GM03348 (cell line): ENCODE measurements around the gene CDCA5.
"Not testable (repeated sequence)": the region's sequence is repeated elsewhere in the genome, so short reads cannot be mapped to it uniquely, and the experiment has no call there.

Source experiments
- DNase-seq: peaks from one replicate; pipeline ENCODE4 v3.0.0; 2012; ENCODE audit warnings: low spot score

CDCA5 gene

DNA sequence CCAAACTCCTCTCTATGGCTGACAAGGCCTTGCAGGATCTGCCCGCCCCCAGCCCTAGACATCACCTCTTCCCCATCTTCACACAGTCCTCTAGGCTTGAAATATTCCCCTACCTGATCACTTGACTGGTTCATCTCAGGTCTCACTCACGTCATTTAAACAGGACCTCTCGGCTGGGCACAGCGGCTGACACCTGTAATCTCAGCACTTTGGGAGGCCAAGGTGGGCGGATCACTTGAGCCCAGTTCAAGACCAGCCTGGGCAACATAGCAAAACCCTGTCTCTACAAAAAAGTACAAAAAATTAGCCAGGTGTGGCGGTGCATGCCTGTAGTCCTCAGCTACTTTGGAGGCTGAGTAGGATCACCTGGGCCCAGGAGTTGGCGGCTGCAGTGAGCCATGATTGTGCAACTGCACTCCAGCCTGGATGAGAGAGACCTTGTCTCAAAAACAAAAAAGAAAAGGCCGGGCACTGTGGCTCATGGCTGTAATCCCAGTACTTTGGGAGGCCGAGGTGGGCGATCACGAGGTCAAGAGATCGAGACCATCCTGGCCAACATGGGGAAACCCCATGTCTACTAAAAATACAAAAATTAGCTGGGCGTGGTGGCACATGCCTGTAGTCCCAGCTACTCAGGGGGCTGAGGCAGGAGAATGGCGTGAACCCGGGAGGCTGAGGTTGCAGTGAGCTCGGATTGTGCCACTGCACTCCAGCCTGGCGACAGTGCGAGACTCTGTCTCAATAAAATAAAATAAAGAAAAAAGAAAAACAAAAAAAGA is 35.2 kb upstream of the CDCA5 start:
- not testable (repeated sequence) for DNase-seq

DNA sequence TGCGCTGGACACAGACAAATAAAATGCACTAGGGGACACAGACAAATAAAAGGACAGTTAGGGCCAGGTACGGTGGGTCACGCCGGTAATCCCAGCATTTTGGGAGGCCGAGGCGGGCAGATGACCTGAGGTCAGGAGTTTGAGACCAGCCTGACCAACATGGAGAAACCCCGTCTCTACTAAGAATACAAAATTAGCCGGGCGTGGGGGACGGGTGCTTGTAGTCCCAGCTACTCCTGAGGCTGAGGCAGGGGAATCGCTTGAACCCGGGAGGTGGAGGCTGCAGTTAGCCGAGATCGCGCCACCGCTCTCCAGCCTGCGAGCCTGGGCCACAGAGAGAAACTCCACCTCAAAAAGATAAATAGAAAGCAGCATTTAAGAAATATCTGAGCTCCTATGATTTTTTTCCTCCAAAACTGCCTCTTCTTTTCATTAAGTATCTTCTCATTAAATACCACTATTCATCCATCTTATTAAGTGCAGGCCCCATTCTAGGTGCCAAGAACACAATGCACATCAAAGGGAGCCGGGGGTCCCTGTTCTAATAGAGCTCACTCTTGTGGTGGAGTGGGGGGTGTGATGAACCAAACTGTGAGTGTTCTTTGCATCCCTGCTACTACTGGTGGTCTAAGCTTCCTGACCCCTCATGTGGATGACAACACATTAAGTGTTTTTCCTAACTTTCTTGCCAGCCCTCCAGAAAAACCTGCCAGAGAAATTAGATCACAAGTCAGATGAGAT is 34.4 kb upstream of the CDCA5 start:
- no peak for DNase-seq

DNA sequence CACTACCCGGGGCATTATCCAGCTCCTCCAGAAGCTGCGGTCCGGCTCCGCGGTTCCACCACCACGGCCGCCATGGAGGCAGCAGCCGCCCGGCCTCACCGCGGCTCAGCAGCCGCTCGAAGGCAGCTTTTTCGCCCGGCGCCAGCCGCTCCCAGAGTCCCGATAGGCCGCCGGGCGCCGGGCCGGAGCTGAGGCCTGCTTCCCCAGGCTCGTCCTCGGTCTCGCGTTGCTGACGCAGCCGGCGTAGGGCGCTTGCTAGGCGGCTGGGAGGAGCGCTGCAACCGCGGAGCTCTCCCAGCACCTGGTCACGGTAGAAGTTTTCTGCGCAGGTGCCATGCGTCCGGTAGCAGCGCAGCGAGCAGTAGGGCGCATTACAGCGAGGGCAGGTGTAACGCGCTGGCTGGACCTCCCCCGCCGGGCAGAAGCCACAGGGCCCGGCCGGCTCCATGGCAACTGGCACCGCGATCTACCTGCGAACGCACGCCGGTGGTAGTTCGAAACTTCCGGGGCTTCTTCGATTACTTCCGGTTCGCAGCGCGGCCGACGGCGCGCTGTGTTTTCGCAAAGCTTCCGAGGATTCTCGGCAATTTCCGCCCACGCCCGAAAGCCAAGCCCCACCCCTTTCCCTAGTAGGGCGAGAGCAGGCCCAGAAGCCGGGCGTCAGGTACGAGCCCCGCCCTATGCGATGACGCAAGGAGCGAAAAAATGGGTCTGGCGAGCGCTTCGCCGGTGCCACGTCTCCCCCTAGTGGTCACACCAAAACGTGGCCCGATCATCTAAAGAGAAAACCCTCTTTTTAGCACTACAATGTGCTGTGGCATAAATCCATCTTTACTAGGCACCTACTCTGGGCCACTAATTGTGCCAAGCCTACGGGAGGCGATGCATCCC is 33.6 kb upstream of the CDCA5 start, which contains the start of gene ZNHIT2:
TSS of gene ZNHIT2 (minus strand) at position 496 of the 891 bp plus-strand sequence. CDS start at position 448, 48 bp downstream.
- peak; percentile 97 for DNase-seq

DNA sequence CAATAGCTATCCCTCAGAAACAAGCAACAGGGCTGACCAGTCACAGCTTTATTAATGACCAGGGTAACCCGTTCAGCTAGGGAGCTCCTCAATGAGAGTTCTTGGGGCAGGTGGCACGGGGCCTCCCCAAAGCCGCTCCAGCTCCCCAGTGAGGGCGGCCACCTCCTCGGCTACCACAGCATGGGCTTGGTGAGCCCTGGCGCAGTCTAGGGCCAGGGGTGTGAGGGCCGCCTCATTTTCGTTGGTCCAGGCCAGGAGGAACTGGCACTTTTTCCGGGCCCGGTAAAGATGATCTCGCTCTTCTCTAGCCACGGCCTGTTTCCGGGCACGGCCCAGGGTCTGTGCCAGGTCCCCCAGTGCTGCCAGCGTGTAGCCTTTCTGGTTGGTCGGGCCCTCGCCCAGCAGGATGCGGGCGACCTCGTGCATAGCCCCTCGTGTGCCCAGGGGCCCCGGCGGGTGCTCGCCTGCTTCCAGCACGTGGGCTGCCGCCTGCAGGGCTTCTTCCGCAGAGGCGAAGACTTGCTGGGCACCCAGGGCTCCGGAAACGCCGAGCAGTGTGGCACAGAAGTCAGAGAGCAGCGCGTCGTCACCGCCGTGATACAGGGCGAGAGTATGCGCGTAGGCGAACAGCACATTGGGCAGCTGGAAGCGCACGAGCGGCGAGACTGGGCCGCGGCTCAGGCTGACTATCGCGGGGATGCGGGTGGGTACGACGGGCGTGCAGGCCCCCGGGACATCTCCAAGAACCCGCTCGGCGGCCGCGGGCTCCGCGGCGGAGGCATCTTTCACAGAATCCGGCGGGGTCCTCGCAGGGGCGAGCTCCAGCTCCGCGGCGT is 32.7 kb upstream of the CDCA5 start:
- peak; percentile 62 for DNase-seq

DNA sequence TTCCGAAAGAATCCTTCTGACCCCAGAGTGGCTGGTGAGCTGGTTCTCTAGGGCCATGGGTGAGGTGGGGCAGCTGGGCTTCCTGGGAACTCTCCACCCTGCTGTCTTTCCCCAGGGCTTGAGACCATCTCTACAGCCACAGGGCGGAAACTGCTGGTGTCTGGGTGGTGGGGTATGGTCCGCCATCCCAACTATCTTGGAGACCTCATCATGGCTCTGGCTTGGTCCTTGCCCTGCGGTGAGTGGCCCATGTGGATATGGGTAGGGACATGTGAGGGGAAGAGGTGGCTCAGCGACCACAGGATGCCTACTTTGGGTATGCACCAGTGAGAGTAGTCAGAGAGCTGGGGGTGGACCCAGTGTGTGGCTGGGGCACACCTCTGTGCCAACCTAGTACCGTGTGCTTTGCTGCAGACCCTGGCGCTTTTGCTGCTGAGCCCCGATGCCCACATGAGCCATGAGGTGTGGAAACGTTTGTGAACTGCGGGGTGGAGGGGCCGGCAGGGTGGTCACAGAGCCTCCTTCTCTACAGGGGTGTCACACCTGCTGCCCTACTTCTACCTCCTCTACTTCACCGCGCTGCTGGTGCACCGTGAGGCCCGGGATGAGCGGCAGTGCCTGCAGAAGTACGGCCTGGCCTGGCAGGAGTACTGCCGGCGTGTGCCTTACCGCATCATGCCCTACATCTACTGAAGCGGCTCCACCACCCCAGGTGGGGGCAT is 31.7 kb upstream of the CDCA5 start:
- DNase-seq = no peak

DNA sequence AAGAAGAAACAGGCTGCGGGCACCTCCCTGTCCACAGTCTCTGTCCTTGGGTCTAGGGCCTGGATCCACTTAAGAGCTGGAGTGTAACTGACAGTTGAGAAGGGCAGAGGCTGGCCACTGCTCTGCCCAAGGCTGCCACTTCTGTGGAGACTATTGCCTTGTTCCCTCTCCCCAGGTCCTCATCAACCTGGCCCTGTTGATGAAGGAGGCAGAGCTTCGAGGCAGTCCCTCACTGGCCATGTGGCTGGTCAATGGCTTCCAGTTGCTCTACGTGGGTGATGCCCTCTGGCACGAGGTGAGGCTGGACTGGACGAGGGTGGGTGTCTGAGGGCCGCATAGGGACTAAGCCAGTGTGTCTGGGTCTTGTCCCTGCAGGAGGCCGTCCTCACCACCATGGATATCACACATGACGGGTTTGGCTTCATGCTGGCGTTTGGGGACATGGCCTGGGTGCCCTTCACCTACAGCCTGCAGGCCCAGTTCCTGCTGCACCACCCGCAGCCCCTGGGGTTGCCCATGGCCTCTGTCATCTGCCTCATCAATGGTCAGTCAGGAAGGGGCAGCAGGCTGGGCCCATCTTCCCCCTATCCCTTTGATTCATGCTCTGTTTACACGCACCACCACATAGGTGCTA is 30.8 kb upstream of the CDCA5 start:
- no peak for DNase-seq

DNA sequence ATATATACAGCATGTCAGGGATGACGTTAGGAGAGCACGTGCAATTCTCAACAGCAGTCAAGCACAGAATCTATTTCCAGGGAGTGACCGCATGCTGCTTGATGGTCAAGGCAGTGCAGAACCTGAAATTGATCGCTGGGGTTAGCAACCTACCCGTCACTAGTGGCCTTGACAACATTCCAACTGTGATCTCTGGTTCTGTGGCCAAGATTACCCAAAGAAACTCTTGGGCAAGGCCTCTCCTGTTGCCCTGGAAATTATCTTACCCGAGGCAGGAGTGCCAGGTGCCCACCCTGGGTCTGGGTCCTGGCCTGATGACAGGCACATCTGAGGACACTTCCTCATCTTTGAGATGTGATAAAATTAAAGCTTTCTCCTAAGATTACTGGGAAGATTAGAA is 30.0 kb upstream of the CDCA5 start:
- DNase-seq = no peak

DNA sequence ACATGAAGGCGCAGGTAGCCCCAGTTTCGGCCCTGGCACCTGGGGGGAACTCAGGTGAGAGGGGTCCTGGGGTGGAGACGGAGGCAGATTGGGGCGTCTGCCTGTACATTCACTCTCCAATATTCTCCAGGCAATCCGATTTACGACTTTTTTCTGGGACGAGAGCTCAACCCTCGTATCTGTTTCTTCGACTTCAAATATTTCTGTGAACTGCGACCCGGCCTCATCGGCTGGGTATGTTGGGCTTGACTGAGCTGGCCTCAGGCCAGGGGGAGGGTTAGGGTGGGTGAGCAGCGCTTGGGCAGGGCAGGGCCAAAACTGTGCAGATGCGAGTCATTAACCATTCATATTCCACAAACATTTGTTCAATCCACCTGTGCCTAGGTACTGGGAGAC is 29.5 kb upstream of the CDCA5 start:
- no peak for DNase-seq

DNA sequence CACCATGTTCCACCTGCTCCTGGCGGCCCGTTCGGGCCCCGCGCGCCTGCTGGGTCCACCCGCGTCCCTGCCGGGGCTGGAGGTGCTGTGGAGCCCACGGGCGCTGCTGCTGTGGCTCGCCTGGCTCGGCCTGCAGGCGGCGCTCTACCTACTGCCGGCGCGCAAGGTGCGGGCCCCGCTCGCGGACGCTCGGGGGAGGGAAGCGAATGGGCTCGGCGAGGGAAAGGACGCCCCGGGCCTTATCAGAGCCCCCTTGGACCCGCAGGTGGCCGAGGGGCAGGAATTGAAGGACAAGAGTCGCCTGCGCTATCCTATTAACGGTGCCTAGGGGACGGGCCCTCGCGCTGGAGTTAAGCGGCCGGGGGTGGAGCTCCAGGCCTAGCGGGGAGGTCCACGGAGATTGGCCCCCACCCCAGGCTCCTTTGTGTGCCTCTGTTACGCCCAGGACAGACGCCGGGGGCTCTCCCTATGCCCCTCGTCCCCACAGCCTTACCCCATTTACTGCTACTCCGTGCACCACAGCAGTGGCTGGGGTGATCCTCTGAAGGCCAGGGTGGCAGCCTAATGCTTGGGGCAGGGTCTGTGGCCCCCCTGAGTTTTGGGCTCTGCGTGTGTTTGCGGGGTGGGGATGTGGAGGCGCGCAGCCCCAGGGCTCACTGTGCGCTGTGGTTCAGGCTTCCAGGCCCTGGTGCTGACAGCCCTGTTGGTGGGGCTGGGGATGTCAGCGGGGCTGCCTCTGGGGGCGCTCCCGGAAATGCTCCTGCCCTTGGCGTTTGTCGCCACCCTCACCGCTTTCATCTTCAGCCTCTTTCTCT is 28.9 kb upstream of the CDCA5 start:
- peak; percentile 82 for DNase-seq

DNA sequence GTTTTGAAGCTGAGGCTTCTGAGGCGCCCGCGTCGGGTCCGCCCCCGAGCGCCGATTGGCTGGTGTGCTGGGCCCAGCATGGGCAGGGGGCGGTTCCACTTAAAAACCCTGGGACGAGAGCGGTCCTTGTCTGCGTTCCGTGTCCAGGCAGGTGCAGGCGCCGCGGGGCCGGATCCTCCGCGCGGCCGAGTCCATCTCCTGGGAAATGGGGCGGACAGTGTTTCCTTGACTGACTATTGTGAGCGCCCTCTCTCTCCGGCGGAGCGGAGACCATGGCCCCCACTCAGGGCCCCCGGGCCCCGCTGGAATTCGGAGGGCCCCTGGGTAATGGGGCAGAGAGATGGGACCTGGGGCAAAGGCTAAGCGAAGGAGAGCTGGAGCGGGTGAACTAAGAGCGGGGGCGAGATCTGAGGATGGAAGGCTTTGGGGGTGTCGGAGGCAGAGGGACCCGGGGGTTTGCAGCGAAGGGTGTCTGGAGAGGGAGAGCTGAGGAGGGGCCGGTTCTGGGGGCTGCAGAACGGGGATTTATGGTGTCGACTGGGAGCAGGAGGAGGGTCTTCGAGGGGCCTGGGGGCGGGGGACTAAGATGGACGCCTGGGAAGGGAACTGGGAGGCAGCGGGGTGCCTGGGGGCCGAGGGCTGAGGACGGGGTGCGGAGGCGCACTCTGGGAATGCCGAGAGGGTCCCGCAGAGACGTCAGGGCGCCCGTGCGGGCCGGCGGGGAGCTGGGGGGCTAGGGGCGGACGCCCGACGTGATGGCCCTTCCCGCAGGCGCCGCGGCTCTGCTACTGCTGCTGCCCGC is 28.1 kb upstream of the CDCA5 start, which contains the start of gene TM7SF2:
TSS of gene TM7SF2 (plus strand) at position 129 of the 802 bp plus-strand sequence. CDS start at position 273, 144 bp downstream.
- peak; percentile 98 for DNase-seq

DNA sequence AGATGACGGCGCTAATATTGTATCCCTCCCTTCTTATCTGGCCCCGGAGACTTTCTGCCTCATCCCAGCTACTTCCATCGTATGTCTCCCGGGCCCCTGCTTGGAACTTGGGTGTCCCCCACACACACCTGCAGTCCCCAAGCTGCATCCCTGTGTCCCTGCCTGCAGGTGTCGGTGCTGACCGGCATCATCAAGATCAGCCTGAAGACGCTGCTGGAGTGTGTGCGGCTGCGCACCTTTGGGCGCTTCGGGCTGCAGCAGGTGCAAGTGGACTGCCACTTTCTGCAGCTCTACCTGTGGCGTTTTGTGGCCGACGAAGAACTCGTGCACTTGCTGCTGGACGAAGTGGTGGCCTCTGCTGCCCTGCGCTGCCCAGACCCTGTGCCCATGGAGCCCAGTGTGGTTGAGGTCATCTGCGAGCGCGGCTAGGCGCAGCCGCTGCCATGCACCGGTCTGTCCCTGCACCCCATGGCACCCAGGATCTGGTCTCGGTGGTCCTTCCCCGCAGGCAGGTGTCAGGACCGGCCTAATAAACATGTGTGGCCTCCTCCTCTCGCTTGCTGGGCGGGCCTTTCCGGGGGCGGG is 27.4 kb upstream of the CDCA5 start:
- no peak for DNase-seq

DNA sequence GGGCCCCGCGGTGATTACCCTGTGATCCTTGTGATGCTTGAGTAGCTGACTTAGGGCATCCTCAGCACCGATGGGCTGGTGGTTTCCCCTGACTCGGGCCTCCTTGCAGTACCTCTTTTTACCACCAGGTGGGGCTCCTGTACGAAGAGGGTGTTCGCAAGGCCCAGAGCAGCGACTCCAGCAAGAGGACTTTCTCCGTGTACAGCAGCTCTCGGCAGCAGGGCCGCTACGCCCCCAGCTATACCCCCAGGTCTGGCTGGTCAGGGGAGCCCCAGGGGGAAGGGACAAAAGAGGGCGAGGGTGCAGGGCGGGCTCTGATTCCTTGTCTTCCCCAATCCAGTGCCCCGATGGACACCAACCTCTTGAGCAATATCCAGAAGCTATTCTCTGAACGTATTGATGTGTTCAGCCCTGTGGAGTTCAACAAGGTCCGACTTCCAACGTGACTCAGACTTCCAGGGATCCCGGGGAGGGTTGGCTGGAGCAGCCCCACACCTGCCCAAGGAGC is 26.6 kb upstream of the CDCA5 start:
- DNase-seq = peak; percentile 90

DNA sequence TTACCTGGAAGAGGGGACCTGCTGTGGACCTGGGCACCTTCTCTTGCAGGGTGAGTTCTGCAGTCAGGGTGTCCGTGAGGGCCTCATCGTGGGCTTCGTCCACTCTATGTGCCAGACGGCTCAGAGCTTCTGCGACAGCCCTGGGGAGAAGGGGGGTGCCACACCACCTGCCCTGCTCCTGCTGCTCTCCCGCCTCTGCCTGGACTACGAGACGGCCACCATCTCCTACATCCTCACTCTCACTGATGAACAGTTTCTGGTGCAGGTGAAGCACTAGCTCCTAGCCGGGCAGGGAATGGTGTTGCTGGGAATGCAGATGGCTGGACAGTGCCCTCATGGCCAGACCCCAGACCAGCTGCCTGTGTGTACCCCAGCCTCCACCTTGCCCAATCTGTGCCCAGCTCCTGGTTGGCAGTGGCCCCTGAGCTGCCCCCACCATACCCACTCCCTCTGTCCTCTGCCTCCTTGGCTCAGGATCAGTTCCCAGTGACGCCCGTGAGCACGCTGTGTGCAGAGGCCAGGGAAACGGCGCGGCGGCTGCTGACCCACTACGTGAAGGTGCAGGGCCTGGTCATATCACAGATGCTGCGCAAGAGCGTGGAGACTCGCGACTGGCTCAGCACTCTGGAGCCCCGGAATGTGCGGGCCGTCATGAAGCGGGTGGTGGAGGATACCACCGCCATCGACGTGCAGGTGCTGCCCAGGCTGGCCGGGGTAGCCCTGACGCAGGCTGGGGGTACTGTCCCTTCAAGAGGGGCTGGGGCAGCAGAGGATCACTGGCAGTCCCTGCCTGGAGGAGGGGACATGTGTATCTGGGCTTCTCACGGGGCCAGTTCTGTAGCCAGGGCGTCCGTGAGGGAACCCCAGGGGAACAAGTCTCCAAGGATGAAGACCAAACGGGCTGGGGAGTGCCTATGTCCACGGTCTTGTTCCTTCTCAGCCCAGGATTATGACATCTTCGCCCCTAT is 25.7 kb upstream of the CDCA5 start:
- DNase-seq = no peak

DNA sequence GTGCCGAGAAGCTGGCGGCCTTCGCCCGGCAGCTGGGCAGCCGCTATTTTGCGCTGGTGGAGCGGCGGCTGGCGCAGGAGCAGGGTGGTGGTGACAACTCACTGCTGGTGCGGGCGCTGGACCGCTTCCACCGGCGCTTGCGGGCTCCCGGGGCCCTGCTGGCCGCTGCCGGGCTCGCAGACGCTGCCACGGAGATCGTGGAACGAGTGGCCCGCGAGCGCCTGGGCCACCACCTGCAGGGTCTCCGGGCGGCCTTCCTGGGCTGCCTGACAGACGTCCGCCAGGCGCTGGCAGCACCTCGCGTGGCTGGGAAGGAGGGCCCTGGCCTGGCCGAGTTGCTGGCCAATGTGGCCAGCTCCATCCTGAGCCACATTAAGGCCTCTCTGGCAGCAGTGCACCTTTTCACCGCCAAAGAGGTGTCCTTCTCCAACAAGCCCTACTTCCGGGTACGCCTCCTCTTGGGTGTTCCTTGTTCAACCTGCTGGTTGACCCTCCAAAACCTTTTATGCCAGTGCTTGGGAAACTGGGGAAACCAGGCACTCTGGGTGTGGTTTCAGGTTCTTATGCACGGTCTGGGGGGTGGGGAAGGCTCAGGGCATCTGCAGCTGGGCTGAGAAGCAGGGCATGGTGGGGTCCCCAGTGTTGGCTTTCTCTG is 24.8 kb upstream of the CDCA5 start:
- DNase-seq = no peak

DNA sequence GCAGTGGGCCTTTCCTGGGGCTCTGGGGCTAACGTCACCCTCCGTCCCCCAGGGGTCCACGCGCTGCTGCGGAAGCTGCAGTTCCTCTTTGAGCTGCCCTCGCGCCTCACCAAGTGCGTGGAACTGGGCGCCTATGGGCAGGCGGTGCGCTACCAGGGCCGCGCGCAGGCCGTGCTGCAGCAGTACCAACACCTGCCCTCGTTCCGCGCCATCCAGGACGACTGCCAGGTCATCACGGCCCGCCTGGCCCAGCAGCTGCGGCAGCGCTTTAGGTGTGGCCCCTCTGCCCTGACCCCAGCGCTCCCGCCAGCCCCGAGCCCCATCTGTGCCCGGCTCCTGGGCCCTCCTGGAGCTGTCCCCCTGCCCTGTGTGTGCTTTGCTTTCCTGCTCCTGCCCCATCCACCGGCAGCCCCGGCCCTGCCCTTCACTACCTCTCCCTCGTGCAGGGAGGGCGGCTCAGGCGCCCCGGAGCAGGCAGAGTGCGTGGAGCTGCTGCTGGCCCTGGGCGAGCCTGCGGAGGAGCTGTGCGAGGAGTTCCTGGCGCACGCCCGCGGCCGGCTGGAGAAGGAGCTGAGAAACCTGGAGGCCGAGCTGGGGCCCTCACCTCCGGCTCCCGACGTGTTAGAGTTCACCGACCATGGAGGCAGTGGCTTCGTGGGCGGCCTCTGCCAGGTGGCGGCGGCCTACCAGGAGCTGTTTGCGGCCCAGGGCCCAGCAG is 24.1 kb upstream of the CDCA5 start:
- DNase-seq = no peak
